Suppressor macrophage (primary cell): ENCODE data around the gene SLAMF8.

Source experiments
- DNase-seq, 4 experiments: peaks; one replicate each; pipeline ENCODE4 v3.0.0-alpha.2; 2020 to 2022

SLAMF8 gene

GRCh38 chr1:159873530-159874143 is 47.0 kb downstream of the SLAMF8 start:
- DNase-seq = peak in 1 of 4 experiments; percentile 35

DNA sequence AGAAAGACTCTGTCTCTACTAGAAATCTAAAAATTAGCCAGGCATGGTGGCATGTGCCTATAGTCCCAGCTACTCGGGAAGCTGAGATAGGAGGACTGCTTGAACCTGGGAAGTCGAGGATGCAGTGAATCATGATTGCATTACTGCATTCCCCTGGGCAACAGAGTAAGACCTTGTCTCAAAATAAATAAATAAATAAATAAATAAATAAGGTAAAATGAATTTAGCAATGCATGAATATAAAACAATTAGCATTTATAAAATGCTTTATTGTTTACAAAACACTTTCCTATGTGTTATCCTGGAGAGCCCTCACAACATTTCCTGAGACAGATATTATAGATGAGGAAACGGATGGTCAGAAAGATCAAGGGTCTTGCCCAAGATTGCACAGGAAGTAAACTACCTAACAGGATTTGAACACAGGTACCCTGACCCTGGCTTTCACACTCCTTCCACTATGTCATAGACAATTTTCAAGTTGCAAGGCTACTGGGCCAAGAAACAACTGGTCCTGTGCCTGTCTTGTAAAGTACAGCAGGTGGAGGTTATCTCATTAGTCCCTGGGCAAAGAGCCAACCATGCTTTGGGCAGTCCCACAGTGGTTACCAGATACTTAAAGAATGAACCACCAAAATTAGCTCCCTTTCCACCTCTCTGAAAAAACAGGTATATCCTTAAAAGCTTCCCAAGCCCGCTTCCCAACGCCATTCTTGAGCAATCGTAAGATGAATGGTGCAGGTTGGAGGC is 51.2 kb downstream of the SLAMF8 start:
- DNase-seq = no peak

GRCh38 chr1:159879136-159879535 is 52.5 kb downstream of the SLAMF8 start:
- no peak for DNase-seq

GRCh38 chr1:159879977-159880376 is 53.3 kb downstream of the SLAMF8 start:
- DNase-seq = peak; percentile 45 to 86 (median 74)

- peak in 3 of 4 experiments; percentile 42 to 55 (median 48) for DNase-seq
Observed at GRCh38 chr1:159880430-159880829, 53.8 kb downstream of the SLAMF8 start.

DNA sequence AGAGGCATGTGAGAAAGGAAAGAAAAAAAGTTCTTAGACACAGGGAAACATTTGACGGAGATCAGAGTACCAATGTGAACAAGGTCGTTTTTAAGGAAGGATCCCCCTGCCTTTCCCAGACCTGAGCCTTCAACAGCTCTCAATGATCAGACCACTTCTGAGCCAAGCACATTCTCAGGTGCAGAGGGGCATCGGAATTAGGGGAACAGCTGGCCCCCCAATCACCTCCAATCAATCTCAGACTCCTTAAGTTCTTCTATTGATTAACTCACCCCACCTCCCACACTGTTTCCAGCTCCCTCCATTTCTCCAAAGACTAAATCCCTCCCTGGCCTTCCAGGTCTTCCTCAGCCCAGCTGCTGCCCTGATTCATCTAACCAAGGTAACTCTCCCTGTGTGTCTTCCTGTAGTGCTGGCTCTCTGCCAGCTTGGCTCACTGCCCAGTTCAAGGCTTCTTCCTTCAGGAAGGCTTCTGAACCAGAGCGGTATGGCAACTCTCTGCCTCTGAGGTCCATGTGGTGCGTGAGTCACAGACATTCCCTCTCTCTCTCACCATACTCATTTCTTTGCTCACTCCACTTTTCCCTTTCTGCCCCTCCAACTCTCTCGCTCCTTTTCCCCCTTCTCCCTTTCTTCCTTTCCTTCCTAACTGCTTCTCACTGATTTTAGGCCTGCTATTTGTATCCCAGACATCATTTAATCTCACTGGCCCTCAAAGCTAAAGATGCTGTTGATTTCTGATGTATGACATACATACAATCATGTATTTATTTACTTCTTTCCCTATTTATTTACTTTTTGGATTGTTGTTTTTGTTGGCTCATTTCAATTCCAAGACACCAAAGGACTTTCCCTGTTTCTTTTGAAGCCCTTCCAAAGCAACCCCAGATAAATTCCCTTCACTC is 55.2 kb downstream of the SLAMF8 start:
- DNase-seq = peak; percentile 71 to 84 (median 79)

- peak; percentile 25 to 64 (median 48) for DNase-seq
Observed at GRCh38 chr1:159882527-159882862, 55.8 kb downstream of the SLAMF8 start.

DNA sequence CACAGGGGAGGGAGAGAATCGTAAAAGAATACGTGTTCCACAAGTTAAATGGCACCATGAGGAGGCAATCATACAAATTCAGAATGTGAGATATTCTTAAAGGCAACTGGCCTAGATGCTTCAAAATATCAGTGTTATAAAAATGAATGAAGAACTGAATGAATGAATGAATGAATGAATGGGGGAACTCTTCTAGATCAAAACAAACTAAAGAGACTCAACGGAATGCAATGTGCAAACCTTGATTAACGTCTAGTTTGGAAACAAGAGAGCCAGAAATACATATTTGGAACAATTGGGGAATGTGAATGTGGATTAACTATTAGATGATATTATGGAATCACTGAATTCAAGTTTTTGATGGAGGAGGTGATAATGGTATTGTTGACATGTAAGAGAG is 56.5 kb downstream of the SLAMF8 start:
- DNase-seq = no peak

DNA sequence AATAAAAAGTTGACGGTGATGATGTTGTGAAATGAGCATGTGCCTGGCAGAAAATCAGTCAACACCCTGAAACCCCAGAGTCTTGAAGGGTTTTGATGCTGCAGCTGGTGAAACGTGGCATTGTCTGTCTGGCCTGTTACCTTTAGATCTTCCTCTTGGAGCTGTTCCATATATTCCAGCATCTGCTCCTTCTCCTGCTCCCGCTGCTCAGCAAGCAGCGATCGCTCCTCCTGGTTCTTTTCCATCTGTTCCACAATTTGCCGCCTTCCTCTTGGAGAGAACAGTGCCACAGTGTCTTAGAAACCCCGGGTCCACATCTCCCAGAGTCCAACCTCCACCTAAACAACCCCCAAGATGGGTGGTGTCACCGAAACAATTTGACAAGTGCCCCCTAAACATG is 57.6 kb downstream of the SLAMF8 start:
- no peak for DNase-seq
